ENCODE data around the gene PNMT. TPM values are rescaled to one million over a fixed set of nuclear protein-coding genes. Genes with fewer than 3 reads are reported as not detected.

PNMT gene
- polyA plus RNA-seq, 1 experiment: not detected

- TF ChIP-seq CTCF (IDR thresholded peaks at IDR 0.05; ENCODE audit: insufficient read depth, low read depth, low read length): no peak
- ChIA-PET POLR2A (no interaction called here), CTCF (interaction anchor here (0.6 to 7.9 kb wide), 4 partner anchors 7 to 225 kb away, joined by 3 to 157 read pairs (median 4); no protein-coding TSS in a partner anchor)
- Histone ChIP-seq H3K36me3 (ENCODE audit: control insufficient read depth, insufficient read depth, low read length) (no peaks in the 10 kb centered on the region; the same call in 1 of the 2 replicates), H3K4me3 (ENCODE audit: low read depth, low read length) (no peak overlapping the region), H3K27me3 (ENCODE audit: control insufficient read depth, insufficient read depth, low read length) (peaks cover 55% of the 10 kb centered on the region)
- no peak for DNase-seq (ENCODE audit: low read depth)
Observed at GRCh38 chr17:39629494-39629880, 38.8 kb upstream of the PNMT start.

GRCh38 chr17:39629898-39630297, 38.4 kb upstream of the PNMT start:
- no peak for DNase-seq (ENCODE audit: low read depth)
- ChIA-PET POLR2A (no interaction called here), CTCF (interaction anchor here (1.2 to 7.9 kb wide), 3 partner anchors 8 to 40 kb away, joined by 3 to 157 read pairs (median 6); no protein-coding TSS in a partner anchor)
- Histone ChIP-seq H3K27me3 (ENCODE audit: control insufficient read depth, insufficient read depth, low read length) (peaks cover 54% of the 10 kb centered on the region), H3K36me3 (ENCODE audit: control insufficient read depth, insufficient read depth, low read length) (no peaks in the 10 kb centered on the region; the same call in 1 of the 2 replicates), H3K4me3 (ENCODE audit: low read depth, low read length) (no peak overlapping the region)
- no peak for TF ChIP-seq CTCF (IDR thresholded peaks at IDR 0.05; ENCODE audit: insufficient read depth, low read depth, low read length)

- CTCF ChIA-PET: interaction anchor here (0.7 to 7.9 kb wide), 4 partner anchors 9 to 69 kb away, joined by 3 to 157 read pairs (median 5); partner anchors contain the start of gene ERBB2
- DNase-seq (ENCODE audit: low read depth): no peak
- POLR2A ChIA-PET: no interaction called here
- Histone ChIP-seq H3K27me3 (ENCODE audit: control insufficient read depth, insufficient read depth, low read length) (peaks cover 42% of the 10 kb centered on the region), H3K36me3 (ENCODE audit: control insufficient read depth, insufficient read depth, low read length) (no peaks in the 10 kb centered on the region), H3K4me3 (ENCODE audit: low read depth, low read length) (no peak overlapping the region)
- TF ChIP-seq CTCF (IDR thresholded peaks at IDR 0.05; ENCODE audit: insufficient read depth, low read depth, low read length): no peak
Observed at GRCh38 chr17:39631403-39631802, 36.9 kb upstream of the PNMT start.

- ChIA-PET POLR2A (no interaction called here), CTCF (interaction anchor here (0.9 to 7.9 kb wide), 5 partner anchors 9 to 68 kb away, joined by 3 to 157 read pairs (median 24); partner anchors contain the start of gene ERBB2)
- peaks cover 37% of the 10 kb centered on the region for H3K27me3 ChIP-seq (ENCODE audit: control insufficient read depth, insufficient read depth, low read length)
- DNase-seq (ENCODE audit: low read depth): no peak
- no peak overlapping the region for H3K4me3 ChIP-seq (ENCODE audit: low read depth, low read length)
- TF ChIP-seq CTCF (IDR thresholded peaks at IDR 0.05; ENCODE audit: insufficient read depth, low read depth, low read length): no peak
- H3K36me3 ChIP-seq (ENCODE audit: control insufficient read depth, insufficient read depth, low read length): no peaks in the 10 kb centered on the region
Observed at GRCh38 chr17:39632153-39632941, 35.9 kb upstream of the PNMT start.

- no peak for TF ChIP-seq CTCF (IDR thresholded peaks at IDR 0.05; ENCODE audit: insufficient read depth, low read depth, low read length)
- Histone ChIP-seq H3K36me3 (ENCODE audit: control insufficient read depth, insufficient read depth, low read length) (no peaks in the 10 kb centered on the region), H3K27me3 (ENCODE audit: control insufficient read depth, insufficient read depth, low read length) (peaks cover 24% of the 10 kb centered on the region), H3K4me3 (ENCODE audit: low read depth, low read length) (no peak overlapping the region)
- DNase-seq (ENCODE audit: low read depth): no peak
- POLR2A ChIA-PET: no interaction called here
- CTCF ChIA-PET: interaction anchor here (0.7 to 7.9 kb wide), 9 partner anchors 10 to 85 kb away, joined by 3 to 157 read pairs (median 5); no protein-coding TSS in a partner anchor
Observed at GRCh38 chr17:39633570-39634183, 34.6 kb upstream of the PNMT start.
